HG03520 (cell line): Measurements from ENCODE around the gene PYGB.
"Not testable (repeated sequence)": the region's sequence is repeated elsewhere in the genome, so short reads cannot be mapped to it uniquely, and the experiment has no call there.

Experiments used
- ATAC-seq: cut with Tn5 transposase; IDR thresholded peaks from one replicate; pipeline ENCODE4 v1.9.1; 2021; ENCODE audit warnings: mild to moderate bottlenecking, moderate library complexity; ENCODE audit not compliant: unreplicated experiment

The PYGB gene

DNA sequence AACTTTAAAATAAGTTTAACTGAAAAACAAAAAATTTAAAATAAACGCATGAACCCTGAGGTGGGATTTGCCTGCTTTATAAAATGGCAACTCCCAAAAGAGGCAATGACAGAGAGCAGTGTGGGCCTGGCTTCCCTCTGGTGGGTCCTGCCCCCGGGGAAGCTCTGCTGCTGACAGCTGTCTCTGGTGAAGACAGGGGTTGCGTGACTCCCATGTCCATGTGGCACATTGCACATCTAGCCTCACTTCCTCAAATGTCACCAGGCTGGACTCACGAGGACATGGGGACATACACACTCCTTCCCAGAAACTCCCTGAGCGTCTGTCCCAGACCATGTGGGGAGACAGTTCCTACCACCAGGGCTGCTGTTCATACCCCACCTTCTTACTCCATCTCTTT, 76.5 kb downstream of the PYGB start:
- ATAC-seq = no peak

DNA sequence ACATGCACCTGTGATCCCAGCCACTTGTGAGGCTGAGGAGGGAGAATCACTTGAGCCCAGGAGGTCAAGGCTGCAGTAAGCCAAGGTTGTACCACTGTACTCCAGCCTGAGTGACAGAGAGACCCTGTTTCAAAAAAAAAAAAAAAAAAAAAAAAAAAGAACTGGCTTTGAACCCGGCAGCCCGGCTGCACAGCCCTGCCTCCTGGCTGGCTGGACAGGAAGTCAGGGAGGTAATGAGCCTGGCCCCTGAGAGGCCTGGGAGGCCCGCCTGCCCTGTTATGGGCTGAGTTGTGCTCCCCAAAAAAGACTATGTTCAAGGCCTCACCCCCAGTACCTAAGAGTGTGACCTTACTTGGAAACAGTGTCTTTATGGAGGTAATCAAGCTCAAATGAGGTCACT, 77.2 kb downstream of the PYGB start:
- no peak for ATAC-seq

DNA sequence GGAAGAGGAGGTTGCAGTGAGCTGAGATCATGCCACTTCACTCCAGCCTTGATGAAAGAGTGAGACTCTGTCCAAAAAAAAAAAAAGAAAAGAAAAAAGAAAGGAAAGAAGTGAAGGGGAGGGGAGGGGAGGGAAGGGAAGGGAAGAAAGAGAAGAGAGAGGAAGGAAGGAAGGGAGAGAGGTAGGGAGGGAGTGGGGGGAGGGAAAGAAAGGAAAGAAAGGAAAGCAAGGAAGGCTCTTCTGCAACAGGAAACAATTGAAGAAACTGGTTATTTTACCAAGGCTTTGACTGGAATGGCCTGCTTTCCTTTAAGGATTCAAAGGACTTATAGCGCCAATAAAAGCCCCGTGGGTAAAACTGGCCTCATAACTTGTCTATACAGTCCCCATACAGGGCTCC, 78.1 kb downstream of the PYGB start:
- no peak for ATAC-seq

DNA sequence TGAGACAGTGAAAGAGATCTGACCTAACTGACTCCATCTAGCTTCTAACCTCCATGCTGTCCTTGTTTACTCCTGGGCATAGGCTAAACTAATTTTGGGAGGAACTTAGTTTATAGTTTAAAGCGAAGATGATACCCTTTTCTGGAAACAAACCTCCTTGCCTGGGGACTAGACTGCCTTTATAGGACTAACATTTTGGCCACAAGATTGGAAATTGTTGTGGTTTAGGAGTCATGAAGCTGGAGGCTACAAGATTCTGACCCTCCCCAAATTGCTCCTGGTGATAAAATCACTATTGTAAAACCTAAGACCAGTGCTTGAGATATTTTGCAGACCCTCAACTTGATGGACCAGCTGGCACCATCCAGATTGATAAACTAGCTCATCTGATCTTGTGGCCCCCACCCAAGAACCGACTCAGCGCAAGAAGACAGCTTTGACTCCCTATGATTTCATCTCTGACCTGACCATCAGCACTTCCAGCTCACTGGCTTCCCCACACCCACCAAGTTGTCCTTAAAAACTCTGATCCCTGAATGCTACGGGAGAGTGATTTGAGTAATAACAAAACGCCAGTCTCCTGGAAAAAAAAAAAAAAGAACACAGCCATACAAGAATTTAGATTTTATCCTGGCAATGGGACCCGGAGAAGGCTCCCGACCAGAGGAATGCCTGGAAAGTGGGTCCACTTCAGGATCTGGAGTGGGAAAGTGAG, 79.8 kb downstream of the PYGB start:
- ATAC-seq = no peak

DNA sequence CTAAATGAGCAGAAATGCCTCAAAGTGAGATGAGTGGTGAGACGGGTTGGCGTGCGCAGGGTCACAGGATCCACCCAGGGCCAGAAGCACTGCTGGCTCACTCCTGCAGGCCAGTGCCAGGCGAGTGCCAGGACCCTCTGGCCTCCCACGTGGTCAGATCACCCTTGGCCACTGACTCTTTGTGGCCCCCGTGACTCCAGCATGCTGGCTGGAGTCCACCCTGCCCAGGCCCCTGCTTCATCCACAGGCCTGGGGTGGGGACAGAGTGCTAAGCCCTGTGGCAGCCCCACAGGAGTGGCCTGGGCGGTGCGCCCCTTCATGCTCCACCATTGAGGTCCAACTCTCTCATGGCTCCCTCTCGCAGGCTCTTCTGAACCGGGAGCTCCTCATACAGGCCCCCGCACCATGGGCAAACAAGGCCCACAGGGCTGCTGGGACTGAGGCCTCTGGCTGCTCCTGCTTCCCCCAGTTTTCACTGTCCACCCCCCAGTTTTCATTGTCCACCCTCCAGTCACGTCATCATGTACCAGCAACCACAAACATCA, 81.1 kb downstream of the PYGB start:
- no peak for ATAC-seq

DNA sequence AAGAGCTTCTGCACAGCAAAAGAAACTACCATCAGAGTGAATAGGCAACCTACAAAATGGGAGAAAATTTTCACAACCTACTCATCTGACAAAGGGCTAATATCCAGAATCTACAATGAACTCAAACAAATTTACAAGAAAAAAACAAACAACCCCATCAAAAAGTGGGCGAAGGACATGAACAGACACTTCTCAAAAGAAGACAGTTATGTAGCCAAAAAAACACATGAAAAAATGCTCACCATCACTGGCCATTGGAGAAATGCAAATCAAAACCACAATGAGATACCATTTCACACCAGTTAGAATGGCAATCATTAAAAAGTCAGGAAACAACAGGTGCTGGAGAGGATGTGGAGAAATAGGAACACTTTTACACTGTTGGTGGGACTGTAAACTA, 87.1 kb downstream of the PYGB start:
- ATAC-seq = not testable (repeated sequence)

DNA sequence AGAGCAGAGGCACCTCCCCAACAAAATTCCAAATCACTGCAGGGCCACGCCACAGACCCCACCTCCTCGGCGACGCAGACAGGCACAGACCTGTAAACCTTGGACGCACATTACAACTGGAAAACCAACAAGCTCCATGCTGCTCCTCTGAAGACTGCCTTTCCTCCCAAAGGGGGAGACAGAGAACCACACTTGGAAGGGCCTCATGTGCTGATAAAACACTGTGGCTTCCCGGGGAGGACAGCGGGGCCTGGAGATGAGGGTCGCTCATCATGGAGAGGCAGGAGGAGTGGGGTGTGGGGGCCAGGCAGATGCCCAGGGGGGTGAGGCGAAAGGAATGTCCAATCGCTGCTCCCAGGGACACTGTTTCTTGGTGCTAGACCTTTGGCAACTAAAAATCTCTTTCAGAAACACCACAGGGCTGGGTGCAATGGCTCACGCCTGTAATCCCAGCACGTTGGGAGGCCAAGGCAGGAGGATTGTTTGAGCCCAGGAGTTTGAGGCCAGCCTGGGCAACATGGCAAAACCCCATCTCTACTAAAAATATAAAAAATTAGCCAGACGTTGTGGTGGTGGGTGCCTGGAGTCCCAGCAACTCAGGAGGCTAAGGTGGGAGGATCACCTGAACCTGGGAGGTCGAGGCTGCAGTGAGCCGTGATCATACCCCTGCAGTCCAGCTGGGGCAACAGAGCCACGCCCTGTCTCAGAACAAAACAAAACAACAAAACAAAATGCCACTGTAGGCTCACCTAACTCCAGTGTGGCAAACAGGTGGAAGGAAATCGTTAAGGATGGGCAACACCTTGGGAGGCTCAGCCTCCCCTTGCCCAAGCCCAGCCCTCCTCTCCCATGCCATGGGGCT, 88.9 kb downstream of the PYGB start:
- ATAC-seq = no peak

DNA sequence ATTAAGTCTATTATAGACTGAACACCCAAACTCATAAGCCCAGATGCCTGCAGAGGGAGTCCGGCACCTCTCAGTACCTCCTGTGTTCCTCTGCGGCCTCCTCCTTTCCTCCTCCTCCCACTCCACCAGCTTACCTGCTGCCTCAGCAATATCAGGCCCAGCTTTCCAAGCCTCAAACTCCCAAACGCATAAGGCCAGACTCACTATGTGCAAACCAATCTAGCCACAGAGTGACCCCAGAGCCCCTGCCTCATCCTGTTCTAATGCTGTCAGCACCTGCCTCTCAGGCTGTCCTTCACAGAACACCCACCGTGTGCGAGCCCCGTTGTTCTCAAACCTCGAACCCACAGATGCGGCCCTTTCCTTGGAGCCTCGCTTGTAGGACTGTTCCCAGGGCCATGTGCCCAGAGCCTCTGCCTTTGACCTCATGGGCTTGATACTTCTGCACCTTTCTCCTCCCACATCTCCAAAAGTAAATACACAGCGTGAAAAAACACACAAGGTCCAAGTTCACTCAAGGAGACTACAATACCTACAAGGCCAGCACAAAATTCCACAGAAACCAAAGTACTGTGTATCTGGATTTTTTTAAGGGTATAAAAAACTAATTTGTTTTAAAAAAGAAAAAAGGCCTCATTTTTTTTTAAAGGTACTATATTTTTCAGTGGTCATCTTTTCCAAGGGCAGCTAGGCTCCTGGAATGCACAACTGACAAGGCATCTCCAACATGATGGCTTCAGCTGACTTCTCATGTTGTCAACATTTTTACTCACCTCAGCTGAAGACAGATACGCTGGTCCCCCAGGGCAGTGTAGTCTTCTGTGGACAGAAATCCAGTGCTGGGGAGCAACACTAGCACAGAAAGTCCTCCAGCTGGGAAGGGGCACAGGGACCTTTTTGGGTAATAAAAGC, 90.5 kb downstream of the PYGB start:
- ATAC-seq = no peak

DNA sequence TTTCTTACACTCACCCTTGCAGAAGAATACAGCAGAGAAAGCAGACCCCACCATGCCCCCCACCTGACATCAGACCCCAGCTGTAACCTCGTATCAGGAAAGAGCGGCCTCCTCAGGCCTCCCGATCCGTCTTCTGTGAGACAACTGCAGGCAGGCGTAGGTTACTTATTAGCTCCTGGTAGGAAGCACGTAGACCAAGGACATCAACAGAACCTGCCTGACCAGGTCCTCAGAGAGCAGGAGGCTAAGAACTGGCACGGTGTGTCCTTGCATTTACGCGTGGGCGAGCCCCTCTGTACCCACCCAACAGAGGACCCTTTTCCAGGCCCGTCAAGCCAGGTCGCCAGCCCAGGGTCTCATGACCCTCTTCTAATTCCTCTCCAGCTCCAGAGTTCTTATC, 91.7 kb downstream of the PYGB start:
- no peak for ATAC-seq

DNA sequence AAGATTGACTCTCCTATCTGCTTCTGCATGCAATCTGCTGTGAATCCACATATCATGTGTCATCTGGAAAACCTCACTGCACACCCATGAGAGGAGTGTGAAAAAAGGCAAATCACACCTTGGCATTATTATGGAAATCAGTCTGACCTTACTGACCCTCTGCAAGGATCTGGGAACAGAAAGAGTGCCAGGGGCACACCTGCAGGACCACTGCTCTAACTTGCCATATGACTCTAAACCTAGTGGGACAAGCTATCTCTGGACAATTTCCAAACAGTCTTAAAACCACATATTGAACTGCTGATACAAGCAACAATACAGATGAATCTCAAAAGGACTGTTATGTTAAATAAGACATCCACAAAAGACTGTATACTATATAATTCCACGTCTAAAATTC, 92.5 kb downstream of the PYGB start:
- no peak for ATAC-seq

DNA sequence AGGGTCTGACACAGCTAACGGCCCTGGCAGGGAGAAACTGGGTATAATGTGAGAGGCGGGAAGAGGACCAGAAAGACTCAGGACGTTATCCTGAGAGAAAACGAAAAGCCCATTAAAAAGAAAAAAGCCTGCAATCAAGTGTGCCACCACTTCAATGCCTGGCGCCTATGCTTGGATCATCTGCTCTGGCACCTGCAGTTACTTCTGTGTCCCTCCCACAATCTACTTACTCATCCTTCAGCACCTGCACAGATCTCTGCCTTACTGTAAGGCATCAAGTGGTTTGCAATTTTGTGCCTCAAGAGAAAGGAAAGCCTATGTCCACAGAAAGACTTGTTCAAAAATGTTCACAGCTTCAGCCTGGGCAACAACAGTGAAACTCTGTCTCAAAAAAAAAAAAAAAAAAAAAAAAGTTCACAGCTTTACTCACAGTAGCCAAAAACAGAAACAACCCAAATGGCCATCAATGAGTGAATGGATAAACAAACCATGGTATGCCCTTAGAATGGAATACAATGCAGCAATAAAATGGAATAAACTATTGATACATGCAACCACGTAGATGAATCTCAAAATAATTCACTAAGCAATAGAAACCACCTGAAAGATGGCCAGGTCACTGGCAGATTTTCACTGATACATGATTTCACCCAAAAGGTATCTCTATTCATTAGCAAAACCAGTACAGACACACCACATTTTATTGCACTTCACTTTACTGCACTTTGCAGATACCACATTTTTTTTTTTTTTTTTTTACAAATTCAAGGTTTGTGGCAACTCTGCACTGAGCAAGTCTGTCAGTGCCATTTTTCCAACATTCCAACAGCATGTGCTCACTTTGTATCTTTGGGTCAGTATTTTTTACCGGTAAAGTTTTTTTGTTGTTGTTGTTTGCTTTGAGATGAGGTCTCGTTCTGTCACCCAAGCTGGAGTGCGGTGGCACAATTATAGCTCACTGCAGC, 94.1 kb downstream of the PYGB start:
- no peak for ATAC-seq

DNA sequence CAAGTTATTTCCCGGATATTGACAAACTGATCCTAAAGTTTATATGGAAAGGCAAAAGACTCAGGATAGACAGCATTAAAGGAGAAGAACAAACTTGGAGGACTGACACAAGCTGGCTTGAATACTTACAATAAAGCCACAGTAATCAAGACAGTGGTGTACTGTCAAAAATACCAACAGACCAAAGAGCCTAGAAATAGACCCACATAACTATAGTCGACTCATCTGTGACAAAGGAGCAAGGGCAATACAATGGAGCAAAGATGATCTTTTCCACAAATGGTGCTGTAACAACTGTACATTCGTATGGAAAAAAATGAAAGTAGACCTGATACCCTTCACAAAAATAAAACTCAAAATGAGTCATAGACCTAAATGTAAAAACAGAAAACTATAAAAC, 96.7 kb downstream of the PYGB start:
- ATAC-seq = no peak

DNA sequence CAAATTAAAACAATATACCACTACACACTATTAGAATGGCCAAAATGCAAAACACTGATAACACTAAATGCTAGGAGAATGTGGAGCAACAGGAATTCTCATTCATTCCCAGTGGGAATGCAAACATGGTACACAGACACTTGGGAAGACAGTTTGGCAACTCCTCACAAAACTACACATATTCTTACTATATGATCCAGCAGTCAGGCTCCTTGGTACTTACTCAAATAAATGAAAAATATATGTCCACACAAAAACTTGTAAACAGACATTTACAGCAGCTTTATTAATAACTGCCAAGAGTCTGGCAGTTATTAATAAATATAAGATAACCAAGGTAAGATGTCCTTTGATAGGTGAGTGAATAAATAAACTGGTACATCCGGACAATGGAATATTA, 97.8 kb downstream of the PYGB start:
- ATAC-seq = no peak

DNA sequence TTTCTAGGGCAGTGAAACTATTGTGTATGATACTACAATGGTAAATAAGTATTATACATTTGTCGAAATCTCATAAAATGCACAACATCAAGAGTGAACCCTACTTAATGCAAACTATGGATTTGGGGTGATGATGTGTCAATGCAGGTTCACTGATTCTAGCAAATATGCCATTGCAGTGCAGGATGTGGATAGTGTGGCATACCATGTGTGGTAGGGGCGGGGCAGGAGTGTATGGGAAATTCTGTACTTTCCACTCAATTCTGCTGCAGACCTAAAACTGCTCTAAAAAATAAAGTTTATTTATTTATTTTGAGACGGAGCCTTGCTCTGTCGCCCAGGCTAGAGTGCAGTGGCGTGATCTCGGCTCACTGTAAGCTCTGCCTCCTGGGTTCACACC, 98.5 kb downstream of the PYGB start:
- ATAC-seq = no peak
